GM21381 (cell line): Measurements from ENCODE around the gene CDH22.

Experiments
- ATAC-seq: cut with Tn5 transposase; IDR thresholded peaks from one replicate; pipeline ENCODE4 v1.9.1; 2021; ENCODE audit warnings: mild to moderate bottlenecking, moderate library complexity; ENCODE audit not compliant: unreplicated experiment

The CDH22 gene

GRCh38 chr20:46268662-46269061, 39.6 kb downstream of the CDH22 start:
- no peak for ATAC-seq

- no peak for ATAC-seq
Measured at GRCh38 chr20:46268131-46268614, 40.1 kb downstream of the CDH22 start.

GRCh38 chr20:46267108-46268105, 40.9 kb downstream of the CDH22 start:
- ATAC-seq: no peak

GRCh38 chr20:46265539-46265938, 42.8 kb downstream of the CDH22 start:
- no peak for ATAC-seq

- ATAC-seq: no peak
Measured at GRCh38 chr20:46264391-46265266, 43.7 kb downstream of the CDH22 start.

- ATAC-seq: no peak
Measured at GRCh38 chr20:46261456-46262253, 46.6 kb downstream of the CDH22 start.

- no peak for ATAC-seq
Measured at GRCh38 chr20:46260936-46261454, 47.3 kb downstream of the CDH22 start.

- ATAC-seq: no peak
Measured at GRCh38 chr20:46260480-46260879, 47.8 kb downstream of the CDH22 start.

GRCh38 chr20:46259260-46259859, 48.9 kb downstream of the CDH22 start:
- no peak for ATAC-seq

- no peak for ATAC-seq
Measured at GRCh38 chr20:46257887-46258286, 50.4 kb downstream of the CDH22 start.

GRCh38 chr20:46256293-46256692, 52.0 kb downstream of the CDH22 start:
- ATAC-seq: no peak

- no peak for ATAC-seq
Measured at GRCh38 chr20:46255440-46256104, 52.7 kb downstream of the CDH22 start.

GRCh38 chr20:46253391-46253790, 54.9 kb downstream of the CDH22 start:
- no peak for ATAC-seq

- ATAC-seq: no peak
Measured at GRCh38 chr20:46252352-46253091, 55.8 kb downstream of the CDH22 start.

- ATAC-seq: no peak
Measured at GRCh38 chr20:46251211-46251673, 57.1 kb downstream of the CDH22 start.

- ATAC-seq: no peak
Measured at GRCh38 chr20:46250772-46251171, 57.5 kb downstream of the CDH22 start.

GRCh38 chr20:46249671-46250070, 58.6 kb downstream of the CDH22 start:
- ATAC-seq: no peak

GRCh38 chr20:46246559-46246958, 61.7 kb downstream of the CDH22 start:
- ATAC-seq: no peak
